GM23338 (cell line): Measurements from ENCODE around the gene ALPL. TPM values are rescaled to one million over a fixed set of nuclear protein-coding genes. Genes with fewer than 3 reads are reported as not detected.

Source experiments
- ATAC-seq: fragments of 200-7000 bp; cut with Tn5 transposase; 3 replicates; pipeline ENCODE4 v1.9.1; 2020
- DNase-seq: peaks from one replicate; pipeline ENCODE4 v3.0.0-alpha.2; 2015; ENCODE audit warnings: low spot score
- H2AFZ ChIP-seq: fragments of 200-600 bp; sonication (generic); 2 replicates; pipeline ENCODE4 v1.8.0; 2016; ENCODE audit warnings: antibody characterized with exemption, mild to moderate bottlenecking, moderate library complexity
- H3F3A ChIP-seq: fragments of 200-600 bp; sonication (generic); replicated peaks from 2 replicates; pipeline ENCODE4 v1.8.0; 2017; ENCODE audit warnings: antibody characterized with exemption, mixed run types, low read depth
- H3K27ac ChIP-seq: fragments of 200-600 bp; sonication (generic); 2 replicates; pipeline ENCODE4 v1.6.1; 2016; ENCODE audit warnings: low read depth
- H3K27me3 ChIP-seq: fragments of 200-600 bp; sonication (generic); 2 replicates; pipeline ENCODE4 v1.8.0; 2016; ENCODE audit warnings: mild to moderate bottlenecking, mixed run types, moderate library complexity; ENCODE audit not compliant: insufficient read depth
- H3K36me3 ChIP-seq: fragments of 200-600 bp; sonication (generic); 2 replicates; pipeline ENCODE4 v1.8.0; 2016; ENCODE audit warnings: mild to moderate bottlenecking; ENCODE audit not compliant: insufficient read depth
- H3K4me1 ChIP-seq: fragments of 200-600 bp; sonication (generic); 2 replicates; pipeline ENCODE4 v1.8.0; 2016; ENCODE audit warnings: mild to moderate bottlenecking, moderate library complexity; ENCODE audit not compliant: insufficient read depth
- H3K4me2 ChIP-seq: fragments of 200-600 bp; sonication (generic); 2 replicates; pipeline ENCODE4 v1.7.1; 2017; ENCODE audit warnings: mixed run types
- H3K4me3 ChIP-seq: fragments of 200-600 bp; sonication (generic); 2 replicates; pipeline ENCODE4 v1.6.1; 2016; ENCODE audit warnings: mixed run types
- H3K79me2 ChIP-seq: fragments of 200-600 bp; sonication (generic); replicated peaks from 2 replicates; pipeline ENCODE4 v1.8.0; 2017; ENCODE audit warnings: mild to moderate bottlenecking; ENCODE audit not compliant: insufficient read depth
- H3K9me2 ChIP-seq: fragments of 200-600 bp; sonication (generic); 2 replicates; pipeline ENCODE4 v1.8.0; 2017; ENCODE audit not compliant: insufficient read depth
- H4K20me1 ChIP-seq: fragments of 200-600 bp; sonication (generic); replicated peaks from 2 replicates; pipeline ENCODE4 v1.8.0; 2017; ENCODE audit warnings: mild to moderate bottlenecking; ENCODE audit not compliant: insufficient read depth
- H3K27ac Mint-ChIP-seq: 2 replicates; pipeline ENCODE4 v1.8.0; 2020; ENCODE audit warnings: inconsistent platforms, mild to moderate bottlenecking, moderate library complexity, mixed read lengths
- H3K27me3 Mint-ChIP-seq: 3 replicates; pipeline ENCODE4 v1.8.0; 2022; ENCODE audit warnings: low read depth, mild to moderate bottlenecking, moderate library complexity, mixed read lengths, inconsistent platforms; ENCODE audit not compliant: insufficient read depth, poor library complexity
- H3K36me3 Mint-ChIP-seq: 3 replicates; pipeline ENCODE4 v1.8.0; 2021; ENCODE audit warnings: low read depth, mild to moderate bottlenecking, inconsistent platforms, moderate library complexity, mixed read lengths
- H3K4me1 Mint-ChIP-seq: 3 replicates; pipeline ENCODE4 v1.8.0; 2020; ENCODE audit warnings: mild to moderate bottlenecking, inconsistent platforms, mixed read lengths
- H3K4me3 Mint-ChIP-seq: 3 replicates; pipeline ENCODE4 v1.8.0; 2021; ENCODE audit warnings: moderate library complexity, mild to moderate bottlenecking, inconsistent platforms, mixed read lengths
- H3K9me3 Mint-ChIP-seq: 3 replicates; pipeline ENCODE4 v1.8.0; 2020; ENCODE audit warnings: moderate library complexity, mild to moderate bottlenecking, inconsistent platforms, mixed read lengths
- CREB1 ChIP-seq: fragments of 250-450 bp; sonication (Bioruptor Pico); IDR thresholded peaks from 2 replicates; pipeline ENCODE4 v1.5.0; 2020; ENCODE audit warnings: low read depth, mild to moderate bottlenecking, moderate library complexity
- EZH2phosphoT487 ChIP-seq: fragments of 200-600 bp; sonication (generic); IDR thresholded peaks from one replicate; pipeline ENCODE4 v1.8.1; 2018; ENCODE audit warnings: antibody characterized with exemption; ENCODE audit not compliant: unreplicated experiment
- JUNB ChIP-seq: IDR thresholded peaks from one replicate; pipeline ENCODE4 v1.6.1; 2016; ENCODE audit warnings: antibody characterized with exemption; ENCODE audit not compliant: unreplicated experiment
- NANOG ChIP-seq: IDR thresholded peaks from 2 replicates; pipeline ENCODE4 v1.6.1; 2016; ENCODE audit warnings: antibody characterized with exemption, borderline replicate concordance
- POLR2AphosphoS5 ChIP-seq: IDR thresholded peaks from 2 replicates; pipeline ENCODE4 v1.6.1; 2016; ENCODE audit warnings: antibody characterized with exemption, low read depth
- STAT1 ChIP-seq: IDR thresholded peaks from one replicate; pipeline ENCODE4 v1.6.1; 2016; ENCODE audit warnings: antibody characterized with exemption; ENCODE audit not compliant: unreplicated experiment
- ZNF114 ChIP-seq: fragments of 250-450 bp; sonication (Bioruptor Pico); IDR thresholded peaks from 2 replicates; pipeline ENCODE4 v1.5.0; 2020; ENCODE audit warnings: mild to moderate bottlenecking, moderate library complexity
- ZNF331 ChIP-seq: fragments of 250-450 bp; sonication (Bioruptor Pico); IDR thresholded peaks from 2 replicates; pipeline ENCODE4 v1.5.0; 2020; ENCODE audit warnings: low read depth, mild to moderate bottlenecking, moderate library complexity
- polyA plus RNA-seq: library from polyadenylated mRNA; unstranded; fragments of >200 nt; fragmentation: Nextera tagmentation; extraction: Ambion mirVana; gene quantifications from 2 replicates; pipeline ENCODE4 v1.2.1, GENCODE V29; 2016
- total RNA-seq: library from RNA; depleted of rRNA; stranded (reverse); fragments of >200 nt; shearing (Covaris generic); gene quantifications from 2 replicates; pipeline ENCODE4 v1.2.3, GENCODE V29; 2014
- TF ChIP-seq, protein P1 (sequence below): IDR thresholded peaks from one replicate; pipeline ENCODE4 v1.6.1; 2018; ENCODE audit warnings: antibody characterized with exemption; ENCODE audit not compliant: unreplicated experiment
- TF ChIP-seq, protein P2 (sequence below), 2 experiments: fragments of 200-600 bp in 1 of 2; sonication (generic) in 1 of 2; conservative IDR thresholded peaks; 2 replicates each; pipeline versions ENCODE4 v1.5.1 to v1.6.1; 2016 to 2017; ENCODE audit warnings: antibody characterized with exemption in 2 of 2, low read depth in 2 of 2, mild to moderate bottlenecking in 2 of 2, moderate library complexity in 1 of 2

Gene ALPL
- total and polyA plus RNA-seq, 2 experiments from 2014 or later: 116 to 187 TPM

DNA sequence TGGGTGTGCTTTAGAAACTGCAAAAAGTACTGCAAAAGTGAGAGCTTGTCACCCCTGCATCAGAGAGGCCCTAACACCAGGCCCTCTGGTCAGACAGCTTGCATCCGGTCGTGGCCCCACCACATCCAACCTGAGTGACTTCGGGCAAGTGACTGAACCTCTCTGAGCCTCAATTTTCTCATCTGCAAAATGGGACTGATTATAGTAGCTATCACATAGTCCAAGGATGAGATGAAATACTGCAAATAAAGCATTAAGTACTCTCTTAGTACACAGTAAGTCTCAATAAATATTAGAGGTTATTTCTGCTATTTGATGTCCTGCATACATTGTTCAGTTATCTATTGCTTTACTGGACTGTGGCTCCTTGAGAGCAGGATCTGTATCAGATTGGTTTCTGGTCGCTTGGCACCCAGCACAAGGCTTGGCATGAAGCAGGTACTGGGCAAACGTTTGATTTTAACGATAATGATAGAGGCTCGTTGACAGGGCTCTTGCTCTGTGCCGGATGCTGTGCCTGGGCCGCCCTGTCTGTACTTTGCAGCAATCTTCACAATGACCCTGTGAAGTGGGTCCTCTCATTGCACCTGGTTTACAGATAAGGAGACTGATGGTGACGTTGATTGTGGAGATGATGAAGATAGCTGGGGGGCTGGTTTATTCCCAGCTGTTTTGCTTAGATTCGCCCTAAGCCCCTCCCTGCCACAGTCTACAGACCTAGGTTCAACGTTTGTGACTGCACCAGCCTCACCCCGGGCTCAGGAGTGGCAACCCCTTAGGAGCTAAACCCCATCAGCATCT lies 116.4 kb downstream of the ALPL start (continued):
- TF ChIP-seq NANOG (no peak), CREB1 (no peak), STAT1 (no peak), EZH2phosphoT487 (no peak), ZNF331 (no peak), JUNB (no peak), ZNF114 (CRISPR knock-in tag) (no peak)
- TF ChIP-seq, protein P1, sequence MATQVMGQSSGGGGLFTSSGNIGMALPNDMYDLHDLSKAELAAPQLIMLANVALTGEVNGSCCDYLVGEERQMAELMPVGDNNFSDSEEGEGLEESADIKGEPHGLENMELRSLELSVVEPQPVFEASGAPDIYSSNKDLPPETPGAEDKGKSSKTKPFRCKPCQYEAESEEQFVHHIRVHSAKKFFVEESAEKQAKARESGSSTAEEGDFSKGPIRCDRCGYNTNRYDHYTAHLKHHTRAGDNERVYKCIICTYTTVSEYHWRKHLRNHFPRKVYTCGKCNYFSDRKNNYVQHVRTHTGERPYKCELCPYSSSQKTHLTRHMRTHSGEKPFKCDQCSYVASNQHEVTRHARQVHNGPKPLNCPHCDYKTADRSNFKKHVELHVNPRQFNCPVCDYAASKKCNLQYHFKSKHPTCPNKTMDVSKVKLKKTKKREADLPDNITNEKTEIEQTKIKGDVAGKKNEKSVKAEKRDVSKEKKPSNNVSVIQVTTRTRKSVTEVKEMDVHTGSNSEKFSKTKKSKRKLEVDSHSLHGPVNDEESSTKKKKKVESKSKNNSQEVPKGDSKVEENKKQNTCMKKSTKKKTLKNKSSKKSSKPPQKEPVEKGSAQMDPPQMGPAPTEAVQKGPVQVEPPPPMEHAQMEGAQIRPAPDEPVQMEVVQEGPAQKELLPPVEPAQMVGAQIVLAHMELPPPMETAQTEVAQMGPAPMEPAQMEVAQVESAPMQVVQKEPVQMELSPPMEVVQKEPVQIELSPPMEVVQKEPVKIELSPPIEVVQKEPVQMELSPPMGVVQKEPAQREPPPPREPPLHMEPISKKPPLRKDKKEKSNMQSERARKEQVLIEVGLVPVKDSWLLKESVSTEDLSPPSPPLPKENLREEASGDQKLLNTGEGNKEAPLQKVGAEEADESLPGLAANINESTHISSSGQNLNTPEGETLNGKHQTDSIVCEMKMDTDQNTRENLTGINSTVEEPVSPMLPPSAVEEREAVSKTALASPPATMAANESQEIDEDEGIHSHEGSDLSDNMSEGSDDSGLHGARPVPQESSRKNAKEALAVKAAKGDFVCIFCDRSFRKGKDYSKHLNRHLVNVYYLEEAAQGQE: no peak
- TF ChIP-seq, protein P2, sequence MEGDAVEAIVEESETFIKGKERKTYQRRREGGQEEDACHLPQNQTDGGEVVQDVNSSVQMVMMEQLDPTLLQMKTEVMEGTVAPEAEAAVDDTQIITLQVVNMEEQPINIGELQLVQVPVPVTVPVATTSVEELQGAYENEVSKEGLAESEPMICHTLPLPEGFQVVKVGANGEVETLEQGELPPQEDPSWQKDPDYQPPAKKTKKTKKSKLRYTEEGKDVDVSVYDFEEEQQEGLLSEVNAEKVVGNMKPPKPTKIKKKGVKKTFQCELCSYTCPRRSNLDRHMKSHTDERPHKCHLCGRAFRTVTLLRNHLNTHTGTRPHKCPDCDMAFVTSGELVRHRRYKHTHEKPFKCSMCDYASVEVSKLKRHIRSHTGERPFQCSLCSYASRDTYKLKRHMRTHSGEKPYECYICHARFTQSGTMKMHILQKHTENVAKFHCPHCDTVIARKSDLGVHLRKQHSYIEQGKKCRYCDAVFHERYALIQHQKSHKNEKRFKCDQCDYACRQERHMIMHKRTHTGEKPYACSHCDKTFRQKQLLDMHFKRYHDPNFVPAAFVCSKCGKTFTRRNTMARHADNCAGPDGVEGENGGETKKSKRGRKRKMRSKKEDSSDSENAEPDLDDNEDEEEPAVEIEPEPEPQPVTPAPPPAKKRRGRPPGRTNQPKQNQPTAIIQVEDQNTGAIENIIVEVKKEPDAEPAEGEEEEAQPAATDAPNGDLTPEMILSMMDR (conservative IDR thresholded peaks at IDR 0.05; ENCODE audit: low read depth in 2 of 2): no peak

DNA sequence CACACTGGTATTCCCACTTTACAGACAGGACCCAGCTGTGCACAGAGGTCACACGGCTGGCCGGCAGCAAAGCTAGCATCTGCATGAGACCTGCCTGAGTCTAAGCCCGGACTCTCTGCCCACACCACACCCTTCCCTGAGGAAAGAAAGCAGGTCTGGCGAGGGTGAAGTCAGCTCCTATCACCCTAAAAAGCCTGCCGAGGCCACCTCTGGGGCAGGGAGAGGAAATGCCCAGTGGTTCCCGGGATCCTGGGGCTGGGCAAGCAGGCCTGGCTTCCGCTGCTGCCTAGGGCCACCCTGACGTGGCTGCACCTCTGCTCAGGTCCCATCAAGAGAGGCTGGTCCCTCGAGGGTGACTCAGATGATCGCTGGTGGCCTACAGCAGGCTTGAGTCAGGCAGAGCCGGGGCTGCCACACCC lies 117.7 kb downstream of the ALPL start:
- Histone ChIP-seq H3K4me1 (peaks cover 36% of the 10 kb centered on the region), H4K20me1 (no peaks in the 10 kb centered on the region), H3K36me3 (no peaks in the 10 kb centered on the region), H3K79me2 (no peaks in the 10 kb centered on the region), H3K27ac (no peak overlapping the region), H3K4me2 (no peak overlapping the region), H3K4me3 (no peak overlapping the region), H2AFZ (no peak overlapping the region), H3K9me2 (no peaks in the 10 kb centered on the region), H3K27me3 (peaks cover 1% of the 10 kb centered on the region; the same call in 1 of the 2 replicates), H3F3A (peaks cover 3% of the 10 kb centered on the region; the same call in 1 of the 2 replicates)
- Mint-ChIP-seq H3K9me3 (no peaks in the 10 kb centered on the region), H3K27ac (no peak overlapping the region), H3K36me3 (no peaks in the 10 kb centered on the region), H3K4me1 (peaks cover 24% of the 10 kb centered on the region), H3K4me3 (no peak overlapping the region), H3K27me3 (peaks cover 11% of the 10 kb centered on the region)
- ATAC-seq (no peak), DNase-seq (no peak)
- TF ChIP-seq EZH2phosphoT487 (no peak), JUNB (no peak), POLR2AphosphoS5 (no peak), NANOG (no peak), ZNF331 (no peak), CREB1 (no peak), ZNF114 (CRISPR knock-in tag) (no peak)
- TF ChIP-seq, protein P2 (conservative IDR thresholded peaks at IDR 0.05; ENCODE audit: low read depth in 2 of 2): no peak
- TF ChIP-seq, protein P1: no peak
